H9 (cell line): ENCODE data around the gene SZT2. TPM values are rescaled to one million over a fixed set of nuclear protein-coding genes. Genes with fewer than 3 reads are reported as not detected.

Source experiments
- DNase-seq: peaks from one replicate; pipeline ENCODE4 v3.0.0-alpha.2; 2017
- H2AFZ ChIP-seq: one replicate; pipeline ENCODE4 v1.6.1; 2013; ENCODE audit warnings: mild to moderate bottlenecking, low read length, control low read depth, moderate library complexity
- H2AK5ac ChIP-seq: 2 replicates; pipeline ENCODE4 v1.6.1; 2013; ENCODE audit warnings: low read length, control low read depth, mixed read lengths; ENCODE audit not compliant: insufficient read length
- H2BK120ac ChIP-seq: one replicate; pipeline ENCODE4 v1.6.1; 2013; ENCODE audit warnings: low read depth, mild to moderate bottlenecking, low read length, control low read depth, inconsistent platforms; ENCODE audit not compliant: poor library complexity, severe bottlenecking
- H2BK12ac ChIP-seq: 2 replicates; pipeline ENCODE4 v1.6.1; 2013; ENCODE audit warnings: low read length, control low read depth, mixed read lengths, low read depth; ENCODE audit not compliant: insufficient read length
- H2BK15ac ChIP-seq: 2 replicates; pipeline ENCODE4 v1.6.1; 2013; ENCODE audit warnings: low read depth, low read length, control low read depth
- H2BK20ac ChIP-seq: one replicate; pipeline ENCODE4 v1.6.1; 2013; ENCODE audit warnings: low read depth, mild to moderate bottlenecking, low read length, control low read depth, inconsistent platforms; ENCODE audit not compliant: poor library complexity, severe bottlenecking
- H2BK5ac ChIP-seq: 2 replicates; pipeline ENCODE4 v1.6.1; 2013; ENCODE audit warnings: low read length, control low read depth, mixed read lengths; ENCODE audit not compliant: insufficient read length
- H3K14ac ChIP-seq: 2 replicates; pipeline ENCODE4 v1.6.1; 2013; ENCODE audit warnings: low read length, control low read depth; ENCODE audit not compliant: insufficient read depth
- H3K18ac ChIP-seq: 2 replicates; pipeline ENCODE4 v1.6.1; 2013; ENCODE audit warnings: low read depth, mild to moderate bottlenecking, mixed read lengths, low read length, control low read depth; ENCODE audit not compliant: insufficient read length
- H3K23ac ChIP-seq: 2 replicates; pipeline ENCODE4 v1.6.1; 2013; ENCODE audit warnings: low read length, control low read depth, mixed read lengths, low read depth; ENCODE audit not compliant: insufficient read length
- H3K23me2 ChIP-seq: 2 replicates; pipeline ENCODE4 v1.6.1; 2013; ENCODE audit warnings: low read depth, mild to moderate bottlenecking, mixed read lengths, low read length, control low read depth; ENCODE audit not compliant: insufficient read length, poor library complexity, severe bottlenecking
- H3K27ac ChIP-seq: 2 replicates; pipeline ENCODE4 v1.5.1; 2013; ENCODE audit warnings: low read length, control low read depth, mixed read lengths, low read depth; ENCODE audit not compliant: insufficient read length
- H3K27me3 ChIP-seq: 2 replicates; pipeline ENCODE4 v1.6.1; 2013; ENCODE audit warnings: low read length, control low read depth, inconsistent platforms; ENCODE audit not compliant: insufficient read depth
- H3K4ac ChIP-seq: 2 replicates; pipeline ENCODE4 v1.6.1; 2013; ENCODE audit warnings: low read depth, mild to moderate bottlenecking, control low read depth, inconsistent platforms, low read length, moderate library complexity
- H3K4me1 ChIP-seq: 2 replicates; pipeline ENCODE4 v1.6.1; 2013; ENCODE audit warnings: low read length, control low read depth, inconsistent platforms; ENCODE audit not compliant: insufficient read depth
- H3K4me2 ChIP-seq: 2 replicates; pipeline ENCODE4 v1.6.1; 2013; ENCODE audit warnings: low read length, control low read depth, mixed read lengths; ENCODE audit not compliant: insufficient read length, insufficient read depth
- H3K56ac ChIP-seq: 2 replicates; pipeline ENCODE4 v1.6.1; 2013; ENCODE audit warnings: low read depth, mild to moderate bottlenecking, mixed read lengths, low read length, control low read depth; ENCODE audit not compliant: insufficient read length
- H3K79me1 ChIP-seq: 2 replicates; pipeline ENCODE4 v1.6.1; 2013; ENCODE audit warnings: low read depth, mild to moderate bottlenecking, moderate library complexity, low read length, control low read depth, inconsistent platforms; ENCODE audit not compliant: insufficient read depth, poor library complexity, severe bottlenecking
- H3K79me2 ChIP-seq: 2 replicates; pipeline ENCODE4 v1.6.1; 2013; ENCODE audit warnings: low read length, control low read depth, inconsistent platforms; ENCODE audit not compliant: insufficient read depth
- H3K9ac ChIP-seq: 2 replicates; pipeline ENCODE4 v1.6.1; 2013; ENCODE audit warnings: low read length, control low read depth, mixed read lengths; ENCODE audit not compliant: insufficient read length; ENCODE audit errors: extremely low read depth
- H3K9me3 ChIP-seq: one replicate; pipeline ENCODE4 v1.6.1; 2013; ENCODE audit warnings: low read depth, low read length, inconsistent platforms; ENCODE audit not compliant: control insufficient read depth
- H3T11ph ChIP-seq: one replicate; pipeline ENCODE4 v1.6.1; 2013; ENCODE audit warnings: mild to moderate bottlenecking, low read length, control low read depth, inconsistent platforms
- H4K20me1 ChIP-seq: one replicate; pipeline ENCODE4 v1.6.1; 2013; ENCODE audit not compliant: control insufficient read depth, insufficient read length, insufficient read depth
- H4K5ac ChIP-seq: 2 replicates; pipeline ENCODE4 v1.6.1; 2013; ENCODE audit warnings: low read depth, mild to moderate bottlenecking, mixed read lengths, low read length, control low read depth; ENCODE audit not compliant: insufficient read length
- H4K8ac ChIP-seq: replicated peaks from 2 replicates; pipeline ENCODE4 v1.6.1; 2013; ENCODE audit warnings: low read length, control low read depth, mixed read lengths, low read depth; ENCODE audit not compliant: insufficient read length
- H4K91ac ChIP-seq: 2 replicates; pipeline ENCODE4 v1.6.1; 2013; ENCODE audit warnings: low read depth, mild to moderate bottlenecking, moderate library complexity, mixed read lengths, low read length, control low read depth; ENCODE audit not compliant: insufficient read length
- H3K27ac Mint-ChIP-seq, 3 experiments: 2 replicates in 2 of 3; 3 replicates in 1 of 3; pipeline ENCODE4 v1.8.0; 2020 to 2021; ENCODE audit warnings: mixed read lengths in 3 of 3, mild to moderate bottlenecking in 1 of 3, moderate library complexity in 1 of 3
- H3K27me3 Mint-ChIP-seq: 2 replicates; pipeline ENCODE4 v1.8.0; 2021; ENCODE audit warnings: low read depth, mild to moderate bottlenecking, moderate library complexity, mixed read lengths
- H3K36me3 Mint-ChIP-seq, 3 experiments: 2 replicates in 2 of 3; 3 replicates in 1 of 3; pipeline ENCODE4 v1.8.0; 2020 to 2021; ENCODE audit warnings: low read depth in 3 of 3, mixed read lengths in 3 of 3; ENCODE audit not compliant: insufficient read depth in 1 of 3
- H3K4me1 Mint-ChIP-seq, 2 experiments: 2 replicates each; pipeline ENCODE4 v1.8.0; 2020; ENCODE audit warnings: mixed read lengths in 2 of 2
- H3K4me3 Mint-ChIP-seq, 2 experiments: 2 replicates in 1 of 2; 3 replicates in 1 of 2; pipeline ENCODE4 v1.8.0; 2020 to 2021; ENCODE audit warnings: mild to moderate bottlenecking in 2 of 2, mixed read lengths in 2 of 2, moderate library complexity in 1 of 2
- H3K9me3 Mint-ChIP-seq, 2 experiments: 2 replicates in 1 of 2; 3 replicates in 1 of 2; pipeline ENCODE4 v1.8.0; 2020; ENCODE audit warnings: mild to moderate bottlenecking in 2 of 2, mixed read lengths in 2 of 2, moderate library complexity in 1 of 2
- WGBS: extraction: QIAGEN DNeasy Blood & Tissue Kit; methylation state at CpG from one replicate; pipeline ENCODE4 v1.1.7; 2013; ENCODE audit warnings: missing lambda C conversion rate, low lambda C conversion rate, mixed read lengths; ENCODE audit not compliant: insufficient read length; ENCODE audit errors: extremely low coverage; 5-methylcytosine and 5-hydroxymethylcytosine counted together
- total RNA-seq: library from RNA; stranded (reverse); gene quantifications from 2 replicates; pipeline ENCODE4 v1.2.1, GENCODE V29; 2021
- TF ChIP-seq, protein P1 (sequence below): fragments of 200-600 bp; sonication (generic); conservative IDR thresholded peaks from 3 replicates; pipeline ENCODE4 v1.8.0; 2021; ENCODE audit warnings: antibody characterized with exemption, mild to moderate bottlenecking

The SZT2 gene
- total RNA-seq, 1 experiment from 2014 or later = 16.8 TPM

DNA sequence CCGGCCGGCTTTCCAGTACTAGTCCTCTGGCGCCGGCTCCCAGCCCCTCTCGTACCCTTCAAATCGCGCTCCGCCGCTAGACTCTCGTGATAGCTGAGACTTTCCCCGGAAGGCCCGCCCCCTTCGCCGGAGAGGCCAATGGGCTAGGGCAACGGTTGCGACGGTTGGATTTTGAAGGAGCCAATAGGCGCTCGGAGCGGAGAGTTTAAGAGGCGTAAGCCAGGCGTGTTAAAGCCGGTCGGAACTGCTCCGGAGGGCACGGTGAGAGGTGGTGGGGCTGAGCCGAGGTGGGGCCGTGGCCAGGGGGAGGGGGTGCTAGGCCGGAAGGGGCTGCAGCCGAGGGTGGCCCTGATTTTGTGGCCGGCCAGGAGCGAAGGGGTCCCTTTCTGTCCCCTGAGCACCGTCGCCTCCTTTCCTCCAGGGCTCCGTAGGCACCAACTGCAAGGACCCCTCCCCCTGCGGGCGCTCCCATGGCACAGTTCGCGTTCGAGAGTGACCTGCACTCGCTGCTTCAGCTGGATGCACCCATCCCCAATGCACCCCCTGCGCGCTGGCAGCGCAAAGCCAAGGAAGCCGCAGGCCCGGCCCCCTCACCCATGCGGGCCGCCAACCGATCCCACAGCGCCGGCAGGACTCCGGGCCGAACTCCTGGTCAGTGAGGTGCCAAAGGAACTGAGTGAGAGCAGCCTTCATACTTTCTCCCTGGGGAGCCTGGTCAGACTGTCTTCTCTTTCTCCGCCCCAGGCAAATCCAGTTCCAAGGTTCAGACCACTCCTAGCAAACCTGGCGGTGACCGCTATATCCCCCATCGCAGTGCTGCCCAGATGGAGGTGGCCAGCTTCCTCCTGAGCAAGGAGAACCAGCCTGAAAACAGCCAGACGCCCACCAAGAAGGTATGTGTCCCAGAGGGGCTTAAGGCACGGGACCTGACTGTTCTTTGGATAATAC is 30.7 kb upstream of the SZT2 start, which contains the start of gene CDC20:
TSS of gene CDC20 (plus strand) at position 236 of the 948 bp plus-strand sequence. CDS start at position 471, 235 bp downstream.
- H3K18ac ChIP-seq = peak within 1 kb of the TSS; percentile 81
- no CpG with 5 or more reads among the region's 59 CpGs for WGBS
- H3K4ac ChIP-seq = no peak within 1 kb of the TSS; the same call in none of the 2 replicates
- peak within 1 kb of the TSS; percentile 86 for H3K9ac ChIP-seq
- H4K91ac ChIP-seq = no peak within 1 kb of the TSS
- no peaks in the 10 kb centered on the region for H4K20me1 ChIP-seq
- H3K9me3 ChIP-seq = no peaks in the 10 kb centered on the region
- H4K8ac ChIP-seq = no peak within 1 kb of the TSS
- no peak within 1 kb of the TSS for H3K23ac ChIP-seq
- H3K4me1 ChIP-seq = peaks cover 6% of the 10 kb centered on the region; the same call in 1 of the 2 replicates
- peaks cover 29 to 33% of the 10 kb centered on the region in 2 experiments for H3K4me1 Mint-ChIP-seq
- no peak within 1 kb of the TSS for H4K5ac ChIP-seq
- no peaks in the 10 kb centered on the region for H3K27me3 ChIP-seq
- peak within 1 kb of the TSS; percentile 89 for H3K14ac ChIP-seq
- H3T11ph ChIP-seq = no peak within 1 kb of the TSS
- peak within 1 kb of the TSS; percentile 99 for H3K27ac Mint-ChIP-seq
- H3K27me3 Mint-ChIP-seq = no peaks in the 10 kb centered on the region; the same call in 1 of the 2 replicates
- no peak within 1 kb of the TSS for H2BK12ac ChIP-seq
- H3K79me1 ChIP-seq = peaks cover 14% of the 10 kb centered on the region
- peaks cover 15% of the 10 kb centered on the region; the same call in 1 of the 2 replicates for H3K79me2 ChIP-seq
- peak within 1 kb of the TSS; percentile 95 for H3K4me2 ChIP-seq
- H3K4me3 Mint-ChIP-seq = peak within 1 kb of the TSS; percentile 91 to 92
- H2BK120ac ChIP-seq = no peak within 1 kb of the TSS
- peak within 1 kb of the TSS; percentile 4 for H2BK5ac ChIP-seq
- H3K23me2 ChIP-seq = peaks cover 5% of the 10 kb centered on the region
- H2BK20ac ChIP-seq = no peak within 1 kb of the TSS
- H3K27ac ChIP-seq = peak within 1 kb of the TSS; percentile 8
- no peak within 1 kb of the TSS for H2AK5ac ChIP-seq
- peaks cover 40 to 54% (median 46%) of the 10 kb centered on the region in 3 experiments for H3K36me3 Mint-ChIP-seq
- H2BK15ac ChIP-seq = no peak within 1 kb of the TSS
- TF ChIP-seq, protein P1, sequence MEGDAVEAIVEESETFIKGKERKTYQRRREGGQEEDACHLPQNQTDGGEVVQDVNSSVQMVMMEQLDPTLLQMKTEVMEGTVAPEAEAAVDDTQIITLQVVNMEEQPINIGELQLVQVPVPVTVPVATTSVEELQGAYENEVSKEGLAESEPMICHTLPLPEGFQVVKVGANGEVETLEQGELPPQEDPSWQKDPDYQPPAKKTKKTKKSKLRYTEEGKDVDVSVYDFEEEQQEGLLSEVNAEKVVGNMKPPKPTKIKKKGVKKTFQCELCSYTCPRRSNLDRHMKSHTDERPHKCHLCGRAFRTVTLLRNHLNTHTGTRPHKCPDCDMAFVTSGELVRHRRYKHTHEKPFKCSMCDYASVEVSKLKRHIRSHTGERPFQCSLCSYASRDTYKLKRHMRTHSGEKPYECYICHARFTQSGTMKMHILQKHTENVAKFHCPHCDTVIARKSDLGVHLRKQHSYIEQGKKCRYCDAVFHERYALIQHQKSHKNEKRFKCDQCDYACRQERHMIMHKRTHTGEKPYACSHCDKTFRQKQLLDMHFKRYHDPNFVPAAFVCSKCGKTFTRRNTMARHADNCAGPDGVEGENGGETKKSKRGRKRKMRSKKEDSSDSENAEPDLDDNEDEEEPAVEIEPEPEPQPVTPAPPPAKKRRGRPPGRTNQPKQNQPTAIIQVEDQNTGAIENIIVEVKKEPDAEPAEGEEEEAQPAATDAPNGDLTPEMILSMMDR = no peak
- no peaks in the 10 kb centered on the region; a peak in 2 of 5 replicates for H3K9me3 Mint-ChIP-seq
- peak within 1 kb of the TSS; percentile 70 for H3K56ac ChIP-seq
- peak; percentile 99 for DNase-seq
- no peak within 1 kb of the TSS for H2AFZ ChIP-seq
